Osteocyte (in vitro differentiated cells): ENCODE results near the gene AIM2. TPM values are rescaled to one million over a fixed set of nuclear protein-coding genes. Genes with fewer than 3 reads are reported as not detected.

Experiments
- DNase-seq: peaks from one replicate; pipeline ENCODE4 v3.0.0; 2021; ENCODE audit warnings: mixed read lengths; ENCODE audit not compliant: unreplicated experiment; ENCODE audit errors: extremely low spot score
- H3K27ac Mint-ChIP-seq: one replicate; pipeline ENCODE4 v1.8.0; 2021; ENCODE audit warnings: mild to moderate bottlenecking, mixed read lengths; ENCODE audit not compliant: unreplicated experiment
- H3K27me3 Mint-ChIP-seq: one replicate; pipeline ENCODE4 v1.8.0; 2021; ENCODE audit warnings: mixed read lengths; ENCODE audit not compliant: unreplicated experiment
- H3K36me3 Mint-ChIP-seq: one replicate; pipeline ENCODE4 v1.8.0; 2021; ENCODE audit warnings: mixed read lengths; ENCODE audit not compliant: unreplicated experiment
- H3K4me1 Mint-ChIP-seq: one replicate; pipeline ENCODE4 v1.8.0; 2021; ENCODE audit warnings: mixed read lengths; ENCODE audit not compliant: unreplicated experiment
- H3K4me3 Mint-ChIP-seq: one replicate; pipeline ENCODE4 v1.8.0; 2021; ENCODE audit warnings: mild to moderate bottlenecking, moderate library complexity, mixed read lengths; ENCODE audit not compliant: unreplicated experiment
- H3K9me3 Mint-ChIP-seq: one replicate; pipeline ENCODE4 v1.8.0; 2021; ENCODE audit warnings: mixed read lengths; ENCODE audit not compliant: unreplicated experiment
- total RNA-seq: library from RNA; stranded (reverse); gene quantifications from 2 replicates; pipeline ENCODE4 v1.2.1, GENCODE V29; 2021
- TF ChIP-seq, protein P1 (sequence below): fragments of 200-600 bp; sonication (generic); IDR thresholded peaks from 2 replicates; pipeline ENCODE4 v1.5.0; 2021; ENCODE audit warnings: antibody characterized with exemption, mild to moderate bottlenecking, moderate library complexity

Gene AIM2
- total RNA-seq, 1 donor from 2014 or later = not detected

DNA sequence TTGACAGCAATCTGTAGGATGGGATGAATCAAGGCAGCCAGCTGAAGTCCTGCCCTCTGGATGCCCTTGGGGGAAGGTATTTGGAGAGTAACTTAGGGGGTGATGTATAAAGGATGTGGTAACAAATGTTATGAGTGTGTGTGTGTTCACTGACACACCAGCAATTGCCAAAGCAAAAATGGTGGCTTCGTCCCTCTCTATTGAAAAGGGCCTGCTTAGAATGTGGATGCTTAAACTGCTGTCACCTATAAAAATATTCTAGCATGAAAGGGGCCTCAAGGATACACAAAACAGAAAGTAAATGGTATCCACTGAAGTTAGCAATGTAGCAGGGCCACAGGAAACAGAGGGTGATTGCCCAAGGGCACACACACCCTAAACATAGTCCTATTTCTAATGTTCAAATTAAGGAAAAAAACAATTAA lies 15.1 kb upstream of the AIM2 start:
- Mint-ChIP-seq H3K4me3 (no peak overlapping the region), H3K9me3 (no peaks in the 10 kb centered on the region), H3K27me3 (peaks cover 5% of the 10 kb centered on the region), H3K27ac (no peak overlapping the region), H3K4me1 (peaks cover 5% of the 10 kb centered on the region), H3K36me3 (no peaks in the 10 kb centered on the region)
- TF ChIP-seq, protein P1, sequence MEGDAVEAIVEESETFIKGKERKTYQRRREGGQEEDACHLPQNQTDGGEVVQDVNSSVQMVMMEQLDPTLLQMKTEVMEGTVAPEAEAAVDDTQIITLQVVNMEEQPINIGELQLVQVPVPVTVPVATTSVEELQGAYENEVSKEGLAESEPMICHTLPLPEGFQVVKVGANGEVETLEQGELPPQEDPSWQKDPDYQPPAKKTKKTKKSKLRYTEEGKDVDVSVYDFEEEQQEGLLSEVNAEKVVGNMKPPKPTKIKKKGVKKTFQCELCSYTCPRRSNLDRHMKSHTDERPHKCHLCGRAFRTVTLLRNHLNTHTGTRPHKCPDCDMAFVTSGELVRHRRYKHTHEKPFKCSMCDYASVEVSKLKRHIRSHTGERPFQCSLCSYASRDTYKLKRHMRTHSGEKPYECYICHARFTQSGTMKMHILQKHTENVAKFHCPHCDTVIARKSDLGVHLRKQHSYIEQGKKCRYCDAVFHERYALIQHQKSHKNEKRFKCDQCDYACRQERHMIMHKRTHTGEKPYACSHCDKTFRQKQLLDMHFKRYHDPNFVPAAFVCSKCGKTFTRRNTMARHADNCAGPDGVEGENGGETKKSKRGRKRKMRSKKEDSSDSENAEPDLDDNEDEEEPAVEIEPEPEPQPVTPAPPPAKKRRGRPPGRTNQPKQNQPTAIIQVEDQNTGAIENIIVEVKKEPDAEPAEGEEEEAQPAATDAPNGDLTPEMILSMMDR = no peak
- no peak for DNase-seq

DNA sequence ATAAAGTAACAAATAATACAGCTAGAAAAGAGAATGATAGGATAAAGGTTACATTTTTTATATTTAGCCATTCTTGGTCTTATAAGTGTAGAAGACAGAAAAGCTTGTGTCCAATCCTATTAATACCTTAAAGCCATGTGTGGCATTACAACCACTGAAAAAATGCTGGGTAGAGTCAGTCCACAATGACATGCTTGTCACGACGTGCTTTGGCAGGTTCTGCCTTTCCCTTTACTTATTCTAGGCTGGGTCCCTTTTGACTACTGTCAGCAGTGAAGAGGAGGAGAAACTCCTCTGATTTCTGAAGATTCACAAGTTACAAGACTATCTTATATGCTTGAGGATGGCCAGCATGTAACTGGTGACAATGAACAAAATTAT lies 14.6 kb upstream of the AIM2 start:
- no peak overlapping the region for H3K27ac Mint-ChIP-seq

DNA sequence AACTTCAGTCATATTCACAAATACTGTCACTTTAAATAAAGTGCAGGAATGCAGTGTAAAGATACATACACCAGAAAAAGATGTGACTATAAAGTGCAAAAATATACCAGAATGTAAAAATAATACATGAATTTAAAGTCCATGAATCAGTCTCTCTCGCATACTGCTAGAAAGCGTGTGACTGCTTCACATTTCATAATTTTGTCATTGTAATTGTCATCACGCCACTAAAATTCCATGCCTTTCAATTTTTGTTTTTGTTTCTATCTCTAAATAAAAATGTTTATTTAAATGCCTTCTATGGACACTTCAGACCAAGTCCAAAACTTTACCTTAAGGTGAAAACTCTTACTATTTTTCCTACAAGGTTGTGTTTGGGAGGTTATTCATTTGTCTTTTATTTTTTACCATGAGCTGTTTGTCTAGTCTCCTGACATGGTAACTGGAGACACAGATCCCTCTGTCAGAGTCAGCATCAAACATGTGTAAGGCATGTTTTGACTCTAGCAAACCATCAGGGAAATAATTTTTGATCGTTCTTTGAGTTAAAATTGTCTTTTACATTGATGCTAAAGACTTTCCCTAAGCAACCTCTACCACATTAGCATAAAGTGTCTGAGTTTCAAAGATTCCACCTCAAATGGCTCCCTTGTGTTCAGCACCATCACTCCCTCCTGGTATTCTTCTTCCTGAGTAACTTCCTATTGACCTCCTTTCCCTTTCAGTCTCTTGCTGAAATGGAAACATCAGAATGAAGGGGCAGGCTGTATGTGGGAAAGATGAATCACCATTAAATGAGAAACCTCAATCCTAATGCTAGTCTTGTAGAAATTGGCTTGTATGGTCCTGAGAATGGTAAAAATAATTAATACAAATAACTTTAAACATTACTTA lies 14.0 kb upstream of the AIM2 start:
- DNase-seq = no peak
- Mint-ChIP-seq H3K27ac (no peak overlapping the region), H3K36me3 (no peaks in the 10 kb centered on the region), H3K4me1 (peaks cover 5% of the 10 kb centered on the region), H3K4me3 (no peak overlapping the region), H3K9me3 (no peaks in the 10 kb centered on the region), H3K27me3 (peaks cover 3% of the 10 kb centered on the region)
- TF ChIP-seq, protein P1 = no peak

More for the DNA sequence above, 14.6 kb upstream of the AIM2 start:
- Mint-ChIP-seq H3K4me3 (no peak overlapping the region), H3K4me1 (peaks cover 5% of the 10 kb centered on the region), H3K27me3 (peaks cover 5% of the 10 kb centered on the region), H3K36me3 (no peaks in the 10 kb centered on the region), H3K9me3 (no peaks in the 10 kb centered on the region)
- TF ChIP-seq, protein P1 = no peak
- DNase-seq = no peak

DNA sequence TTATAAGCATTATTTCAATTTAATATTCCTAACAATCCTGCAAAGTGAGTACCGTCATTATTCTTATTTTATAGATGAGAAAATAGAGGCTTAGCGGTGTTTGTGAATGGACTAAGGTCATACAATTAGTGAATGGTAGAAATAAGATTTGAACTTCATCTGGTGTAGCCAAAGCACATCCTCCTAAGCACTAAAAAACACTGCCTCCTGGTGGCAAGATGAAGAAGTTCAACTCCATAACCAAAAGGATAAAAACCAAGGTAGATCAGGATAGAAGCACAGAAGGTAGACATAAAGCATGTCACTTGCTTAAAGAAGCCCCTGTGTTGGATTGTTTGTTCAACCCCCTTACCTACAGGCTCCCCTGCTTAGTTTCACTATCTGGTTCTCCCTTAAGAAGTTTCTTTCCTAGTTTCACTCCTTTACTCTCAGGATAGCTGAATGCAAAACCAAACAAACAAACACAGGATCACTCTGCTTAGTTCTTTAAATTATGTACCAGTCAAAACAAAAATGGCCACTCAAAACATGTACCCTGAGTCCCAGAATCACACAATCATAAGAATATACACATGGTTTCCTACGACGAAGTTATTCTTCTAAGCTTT lies 12.7 kb upstream of the AIM2 start:
- Mint-ChIP-seq H3K9me3 (no peaks in the 10 kb centered on the region), H3K4me3 (no peak overlapping the region), H3K36me3 (no peaks in the 10 kb centered on the region), H3K4me1 (peaks cover 5% of the 10 kb centered on the region), H3K27ac (no peak overlapping the region), H3K27me3 (no peaks in the 10 kb centered on the region)
- no peak for DNase-seq
- TF ChIP-seq, protein P1 = peak; percentile 40

DNA sequence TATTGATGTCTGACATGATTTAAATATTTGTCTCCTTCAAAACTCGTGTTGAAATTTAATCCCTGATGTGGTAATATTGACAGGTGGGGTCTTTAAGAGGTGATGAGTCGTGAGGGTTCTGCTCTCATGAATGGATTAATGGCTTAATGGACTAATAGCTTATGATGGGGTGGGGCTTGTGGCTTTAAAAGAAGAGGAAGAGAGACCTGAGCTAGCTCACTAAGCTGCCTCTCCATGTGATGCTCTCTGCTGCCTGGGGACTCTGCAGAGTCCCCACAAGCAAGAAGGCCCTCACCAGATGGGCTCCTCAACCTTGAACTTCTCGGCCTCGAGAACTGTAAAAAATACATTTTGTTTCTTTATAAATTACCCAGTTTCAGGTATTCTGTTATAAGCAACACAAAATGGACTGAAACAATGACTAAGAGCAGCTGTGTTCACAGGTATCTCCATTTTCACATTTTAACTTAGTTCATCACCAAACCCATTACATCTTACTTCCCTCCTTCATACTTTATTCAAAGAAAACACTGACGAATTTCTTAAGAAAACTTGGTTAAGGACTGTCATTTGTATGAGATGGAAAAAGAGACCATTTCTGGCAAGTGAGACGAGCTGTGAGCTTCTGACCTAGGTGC lies 12.1 kb upstream of the AIM2 start:
- Mint-ChIP-seq H3K9me3 (no peaks in the 10 kb centered on the region), H3K36me3 (no peaks in the 10 kb centered on the region), H3K4me3 (no peak overlapping the region), H3K4me1 (peaks cover 5% of the 10 kb centered on the region), H3K27me3 (peaks cover 2% of the 10 kb centered on the region), H3K27ac (no peak overlapping the region)
- TF ChIP-seq, protein P1 = no peak
- no peak for DNase-seq
